ENCODE data around the gene PHF23. TPM values are rescaled to one million over a fixed set of nuclear protein-coding genes. Genes with fewer than 3 reads are reported as not detected.
A peak's percentile ranks its signal among the peaks of the same experiment; 100 is the strongest.

The PHF23 gene
- total and polyA plus RNA-seq, 9 of the 15 experiments (the other 6 are each of a cell fraction or from before 2014, with no cell fraction given): 7.4 to 87.5 (median 33.7) TPM

DNA sequence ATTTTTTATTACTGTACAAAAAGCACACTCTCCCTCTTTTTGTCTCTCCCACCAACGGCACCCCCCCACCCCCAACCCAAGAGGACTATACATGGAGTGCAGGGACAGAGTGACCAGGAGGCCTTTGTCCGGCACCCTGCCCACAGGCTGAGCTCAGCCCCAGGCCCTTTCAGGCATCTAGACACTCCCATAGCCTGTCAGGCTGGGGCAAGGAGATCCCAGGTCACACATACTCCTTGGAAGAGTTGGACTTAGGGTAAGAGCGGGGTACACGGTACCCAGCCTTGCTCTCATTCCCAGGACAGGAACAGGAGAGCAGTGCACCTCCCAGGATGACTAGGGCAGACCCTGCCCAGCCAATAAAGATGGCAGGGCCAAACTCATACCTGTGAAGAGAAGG lies 20.9 kb upstream of the PHF23 start:
- CTCF ChIA-PET (ENCODE audit: low intra/inter-chr PET ratio): no interaction called here
- in situ Hi-C loops (cut with MboI): no loop called here
- H3K4me3 ChIP-seq: no peak overlapping the region
- H3K9me1 ChIP-seq (ENCODE audit: control insufficient read depth, insufficient read depth, low read length): no peaks in the 10 kb centered on the region
- H3K36me3 ChIP-seq (ENCODE audit: control insufficient read depth, insufficient read depth, low read length): peaks cover 47% of the 10 kb centered on the region; the same call in 2 of the 3 replicates
- peaks cover 10 to 35% of the 10 kb centered on the region in 2 experiments; a peak in 4 of 5 replicates for H3K4me1 ChIP-seq (replicated peaks in 1 of 2; ENCODE audit: control insufficient read depth in 2 of 2, insufficient read depth in 2 of 2, low read length in 2 of 2)
- no peaks in the 10 kb centered on the region for H4K20me1 ChIP-seq (replicated peaks; ENCODE audit: control insufficient read depth, insufficient read depth, low read length)
- no peak overlapping the region for H2AFZ ChIP-seq (ENCODE audit: low read depth, low read length)
- no peaks in the 10 kb centered on the region for H3K9me3 ChIP-seq (replicated peaks; ENCODE audit: control insufficient read depth, insufficient read depth, low read depth, low read length)
- TF ChIP-seq JUNB (CRISPR knock-in tag; conservative IDR thresholded peaks at IDR 0.05): no peak
- no peak for TF ChIP-seq POLR3G (IDR thresholded peaks at IDR 0.05; ENCODE audit: extremely low read depth, insufficient read length, insufficient replicate concordance)
- TF ChIP-seq SUPT5H (IDR thresholded peaks at IDR 0.05): 0 out of 2 replicates have a peak, but pooled peaks have one; percentile 46
- FAIRE-seq (no peak), DNase-seq (ENCODE audit: extremely low read depth in 1 of 4, low spot score in 3 of 4) (no peak), ATAC-seq (no peak)
- H3K27ac ChIP-seq (ENCODE audit: extremely low read depth, low read depth, low read length): no peak overlapping the region
- H3K9ac ChIP-seq (ENCODE audit: insufficient read depth in 1 of 2, low read depth in 2 of 2, low read length in 2 of 2): no peak overlapping the region; a peak in 1 of 4 replicates
- no peak overlapping the region for H3K4me2 ChIP-seq (ENCODE audit: insufficient read depth, low read length)
- WGBS (ENCODE audit: insufficient coverage, low coverage, missing lambda C conversion rate): 100% methylated on average over 2 of the region's 4 CpGs
- no peaks in the 10 kb centered on the region for H3K79me2 ChIP-seq (ENCODE audit: control insufficient read depth, insufficient read depth, low read length)
- intact Hi-C loops (cut with micrococcal nuclease): no loop called here
- H3K27me3 ChIP-seq (ENCODE audit: control insufficient read depth in 2 of 2, insufficient read depth in 2 of 2, low read length in 2 of 2): no peaks in the 10 kb centered on the region
- POLR2A ChIA-PET: interaction anchor here (0.6 to 1.6 kb wide), 4 partner anchors 9 to 651 kb away, joined by 3 to 10 read pairs (median 4); partner anchors contain the start of genes CTDNEP1 and GABARAP
- no TSS peak for BruUV-seq (replicated peaks)

DNA sequence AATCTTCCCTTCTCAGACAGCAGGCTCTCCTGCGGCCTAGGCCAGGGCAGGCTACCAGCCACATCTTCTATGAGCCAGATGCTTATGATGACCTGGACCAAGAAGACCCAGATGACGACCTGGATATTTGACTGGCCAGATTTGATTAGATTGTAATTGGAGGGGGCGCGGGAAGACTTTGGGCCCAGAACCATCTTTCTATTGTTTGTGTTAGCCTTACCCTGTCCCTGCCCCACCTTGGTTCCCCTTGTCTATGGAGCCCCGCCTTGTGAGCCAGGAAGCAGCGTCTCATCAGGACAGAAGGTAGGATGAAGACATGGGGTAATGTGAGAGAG lies 20.3 kb upstream of the PHF23 start:
- Histone ChIP-seq H4K20me1 (replicated peaks; ENCODE audit: control insufficient read depth, insufficient read depth, low read length) (no peaks in the 10 kb centered on the region), H3K79me2 (ENCODE audit: control insufficient read depth, insufficient read depth, low read length) (no peaks in the 10 kb centered on the region), H3K36me3 (ENCODE audit: control insufficient read depth, insufficient read depth, low read length) (peaks cover 52% of the 10 kb centered on the region; the same call in 2 of the 3 replicates), H3K4me3 (no peak overlapping the region), H3K9me1 (ENCODE audit: control insufficient read depth, insufficient read depth, low read length) (no peaks in the 10 kb centered on the region), H3K4me2 (ENCODE audit: insufficient read depth, low read length) (no peak overlapping the region), H3K27me3 (ENCODE audit: control insufficient read depth in 2 of 2, insufficient read depth in 2 of 2, low read length in 2 of 2) (no peaks in the 10 kb centered on the region), H3K27ac (ENCODE audit: extremely low read depth, low read depth, low read length) (no peak overlapping the region), H2AFZ (ENCODE audit: low read depth, low read length) (no peak overlapping the region), H3K9ac (ENCODE audit: insufficient read depth in 1 of 2, low read depth in 2 of 2, low read length in 2 of 2) (no peak overlapping the region), H3K9me3 (replicated peaks; ENCODE audit: control insufficient read depth, insufficient read depth, low read depth, low read length) (no peaks in the 10 kb centered on the region), H3K4me1 (replicated peaks in 1 of 2; ENCODE audit: control insufficient read depth in 2 of 2, insufficient read depth in 2 of 2, low read length in 2 of 2) (peaks cover 8 to 35% of the 10 kb centered on the region in 2 experiments; a peak in 4 of 5 replicates)
- in situ Hi-C loops (cut with MboI): no loop called here
- ATAC-seq (no peak), FAIRE-seq (no peak), DNase-seq (ENCODE audit: extremely low read depth in 1 of 4, low spot score in 3 of 4) (no peak)
- 91% methylated on average over 6 of the region's 6 CpGs for WGBS (ENCODE audit: insufficient coverage, low coverage, missing lambda C conversion rate)
- BruUV-seq (replicated peaks): no TSS peak
- intact Hi-C loops (cut with micrococcal nuclease): no loop called here
- CTCF ChIA-PET (ENCODE audit: low intra/inter-chr PET ratio): no interaction called here
- POLR2A ChIA-PET: interaction anchor here (0.6 to 1.6 kb wide), 4 partner anchors 8 to 651 kb away, joined by 3 to 10 read pairs (median 4); partner anchors contain the start of genes CTDNEP1 and GABARAP
- TF ChIP-seq EP300 (IDR thresholded peaks at IDR 0.05; ENCODE audit: low read length) (no peak), SRSF7 (optimal IDR thresholded peaks at IDR 0.05; ENCODE audit: low read depth, low read length) (no peak), ESRRA (IDR thresholded peaks at IDR 0.05; ENCODE audit: borderline replicate concordance, low read depth) (no peak), ZC3H11A (IDR thresholded peaks at IDR 0.05; ENCODE audit: low read depth, low read length) (no peak), TCF7 (IDR thresholded peaks at IDR 0.05; ENCODE audit: borderline replicate concordance) (no peak)

Measured in K562 (cell line).